Measurements from ENCODE around the gene SPPL3.
"Not testable (repeated sequence)": the region's sequence is repeated elsewhere in the genome, so short reads cannot be mapped to it uniquely, and the experiment has no call there.

The SPPL3 gene

DNA sequence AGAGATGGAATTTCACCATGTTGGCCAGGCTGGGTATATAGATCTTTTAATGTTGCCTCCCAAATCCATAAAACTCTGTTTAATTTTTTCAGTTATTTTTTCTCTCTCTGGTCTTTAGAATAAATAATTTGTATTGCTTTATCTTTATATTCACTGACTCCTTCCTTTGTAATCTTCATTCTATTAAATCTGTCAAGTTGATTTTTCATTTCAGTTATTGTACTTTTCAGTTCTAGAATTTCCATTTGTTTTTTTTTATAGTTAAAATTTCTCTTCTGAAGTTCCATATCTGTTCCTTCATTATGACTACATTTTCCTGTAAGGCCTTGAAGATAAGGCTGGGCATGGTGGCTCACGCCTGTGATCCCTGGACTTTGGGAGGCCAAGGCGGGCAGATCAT, 13.6 kb upstream of the SPPL3 start:
- DNase-seq = no peak

DNA sequence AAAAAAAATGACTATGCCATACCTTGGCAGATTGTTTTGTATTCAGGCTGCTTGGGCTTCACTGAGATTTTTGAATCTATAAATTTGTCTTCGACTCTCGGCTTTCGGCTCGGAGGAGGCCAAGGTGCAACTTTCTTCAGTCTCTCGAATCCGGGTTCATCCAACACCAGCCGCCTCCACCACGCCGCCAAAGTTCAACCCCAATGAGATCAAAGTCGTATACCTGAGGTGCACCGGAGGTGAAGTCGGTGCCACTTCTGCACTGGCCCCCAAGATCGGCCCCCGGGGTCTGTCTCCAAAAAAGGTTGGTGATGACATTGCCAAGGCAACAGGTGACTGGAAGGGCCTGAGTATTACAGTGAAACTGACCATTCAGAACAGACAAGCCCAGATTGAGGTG, 12.4 kb upstream of the SPPL3 start:
- DNase-seq = no peak

DNA sequence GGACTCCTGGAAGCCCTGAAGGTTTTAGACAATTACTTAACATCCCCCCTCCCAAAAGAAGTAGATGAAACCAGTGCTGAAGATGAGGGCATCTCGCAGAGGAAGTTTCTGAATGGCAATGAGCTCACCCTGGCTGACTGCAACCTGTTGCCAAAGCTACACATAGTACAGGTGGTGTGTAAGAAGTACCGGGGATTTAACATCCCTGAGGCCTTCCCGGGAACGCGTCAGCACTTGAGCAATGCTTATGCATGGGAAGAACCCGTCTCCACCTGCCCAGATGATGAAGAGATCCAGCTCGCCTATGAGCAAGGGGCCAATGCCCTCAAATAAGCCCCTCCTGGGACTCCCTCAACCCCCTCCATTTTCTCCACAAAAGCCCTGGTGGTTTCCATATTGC, 10.6 kb upstream of the SPPL3 start:
- DNase-seq = no peak

DNA sequence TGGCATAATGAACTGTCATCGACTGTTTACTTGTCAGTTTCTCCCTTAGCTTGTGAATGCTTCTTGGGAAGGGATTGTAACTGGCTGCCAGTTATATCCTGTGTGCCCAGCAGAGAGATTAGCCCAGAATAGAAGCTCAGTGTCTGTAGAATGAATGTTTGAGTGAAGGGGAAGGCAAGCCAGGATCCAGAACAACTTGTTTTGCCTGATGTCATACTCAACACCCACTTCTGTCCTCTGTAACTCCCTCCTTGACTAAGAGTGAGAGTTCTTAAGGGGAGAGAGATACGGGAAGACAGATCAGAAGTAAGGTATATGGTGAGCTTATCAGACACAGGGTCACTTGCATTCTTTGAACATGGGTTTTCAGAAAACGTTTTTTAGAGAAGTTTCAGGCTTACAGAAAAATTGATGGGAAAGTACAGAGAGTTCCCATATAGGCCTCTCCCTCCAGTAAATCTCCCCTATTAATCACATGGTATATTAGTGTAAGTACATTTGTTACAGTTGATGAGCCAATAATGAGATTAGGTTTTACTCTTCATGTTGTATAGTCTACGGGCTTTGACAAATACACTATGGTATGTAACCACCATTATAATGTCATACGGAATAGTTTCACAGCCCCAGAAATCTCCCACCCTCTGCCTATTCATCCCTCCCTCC, 5.6 kb upstream of the SPPL3 start:
- DNase-seq = no peak

DNA sequence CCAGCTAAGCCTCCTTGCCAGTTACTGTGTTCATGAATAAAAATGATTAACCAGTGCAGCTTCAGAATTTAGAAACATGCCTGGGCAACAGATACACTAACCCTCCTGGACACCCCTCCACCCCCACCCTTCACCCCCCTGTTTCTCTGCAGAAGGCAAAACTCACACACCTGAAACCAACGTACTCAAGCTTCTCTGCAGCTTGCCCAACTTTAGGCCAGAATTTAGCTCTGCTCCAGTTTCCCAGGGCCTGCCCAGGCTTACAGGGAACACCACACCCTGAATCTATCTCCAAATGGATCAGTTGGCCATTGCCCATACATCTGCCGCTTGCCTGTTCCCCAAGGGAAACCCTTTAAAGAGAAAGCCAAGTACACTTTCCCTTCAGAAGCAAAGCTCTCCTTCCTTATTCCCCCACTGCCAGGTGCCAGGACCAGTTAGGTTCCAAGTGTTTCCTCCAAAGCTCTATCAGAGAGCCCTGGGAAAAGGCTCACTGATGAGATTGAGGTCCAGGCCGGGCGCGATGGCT, 1.8 kb upstream of the SPPL3 start:
- no peak for DNase-seq

DNA sequence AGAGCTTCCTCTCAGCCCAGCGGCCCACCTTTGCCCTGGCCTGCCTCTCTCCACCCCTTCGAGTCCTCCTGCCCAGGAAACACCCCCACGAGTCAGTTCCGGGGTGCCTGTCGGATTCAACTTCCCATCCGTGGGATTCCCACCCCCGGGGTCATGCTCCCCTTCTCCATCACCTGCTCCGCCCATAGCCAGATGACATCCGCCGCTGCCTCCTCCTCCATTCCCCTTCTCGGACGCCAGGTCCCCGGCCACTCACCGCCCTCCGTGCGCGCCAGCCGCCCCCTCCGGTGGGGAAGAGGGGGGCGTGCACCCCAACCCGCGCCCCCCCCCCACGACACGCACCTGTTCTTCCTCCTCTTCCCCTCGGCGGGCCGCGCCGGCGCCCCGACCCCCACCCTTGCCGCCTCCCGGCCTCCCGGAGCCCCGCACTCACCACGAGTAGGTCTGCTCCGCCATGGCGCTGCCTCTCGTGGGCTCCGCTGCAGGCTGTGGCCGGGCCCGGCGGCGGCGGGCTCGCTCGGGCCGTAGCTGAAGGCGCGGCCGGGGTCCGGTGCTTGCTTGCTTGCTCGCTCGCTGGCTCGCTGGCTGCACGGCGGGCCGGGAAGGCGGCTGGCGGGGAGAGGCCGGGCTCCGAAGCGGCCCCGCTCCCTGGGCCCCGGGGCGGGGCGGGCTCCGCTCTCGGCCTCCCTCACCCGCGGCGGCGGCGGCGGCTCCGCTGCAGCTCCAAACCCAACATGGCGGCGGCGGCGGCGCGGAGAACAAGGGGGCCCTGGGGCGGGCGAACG, 554 bp downstream of the SPPL3 start:
- peak; percentile 16 to 63 for DNase-seq

DNA sequence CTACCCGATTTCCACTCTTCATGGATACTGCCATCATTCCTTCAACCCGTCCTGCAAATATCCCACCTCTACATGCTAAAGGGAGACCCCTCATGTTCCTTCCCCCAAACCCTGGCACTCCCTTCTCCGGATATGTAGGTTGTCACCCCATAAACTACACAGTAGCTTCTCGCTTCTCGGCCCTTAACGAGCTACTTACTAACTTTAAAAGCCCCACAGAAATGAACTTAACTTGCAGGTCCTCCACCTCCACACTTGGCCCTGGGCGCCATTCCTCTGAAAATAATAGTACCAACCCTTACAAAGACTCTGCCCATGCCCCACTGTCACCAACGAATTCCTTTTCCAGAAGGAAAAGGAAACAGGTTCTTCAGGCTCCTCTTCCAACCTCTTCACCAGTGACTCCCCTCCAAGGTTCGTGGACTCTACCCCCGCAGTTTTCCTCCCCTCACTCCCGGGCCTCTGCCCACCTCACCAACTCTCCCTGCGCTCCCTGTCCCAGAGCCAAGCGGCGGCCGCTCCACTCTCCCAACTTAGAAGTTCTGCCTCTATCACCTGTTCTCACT, 1.2 kb downstream of the SPPL3 start:
- no peak for DNase-seq

DNA sequence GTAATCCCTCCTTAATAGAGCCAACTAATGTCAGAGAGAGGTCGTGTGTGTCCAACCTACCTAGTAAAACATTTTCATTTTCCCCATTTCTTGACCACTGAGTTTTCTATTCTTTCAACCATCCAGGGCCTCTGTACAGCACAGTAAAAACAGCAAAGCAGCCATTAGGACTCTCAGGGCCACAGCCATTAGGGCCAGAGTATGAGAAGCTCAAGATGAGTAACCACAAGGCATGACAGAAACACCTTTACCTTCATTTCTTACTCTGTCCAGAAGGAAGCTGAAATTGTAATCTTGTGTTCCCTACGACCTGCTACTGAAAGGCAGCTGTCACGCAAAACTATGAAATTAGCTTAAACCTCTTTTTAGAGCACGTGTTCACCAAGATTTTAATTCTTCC, 2.3 kb downstream of the SPPL3 start:
- no peak for DNase-seq

DNA sequence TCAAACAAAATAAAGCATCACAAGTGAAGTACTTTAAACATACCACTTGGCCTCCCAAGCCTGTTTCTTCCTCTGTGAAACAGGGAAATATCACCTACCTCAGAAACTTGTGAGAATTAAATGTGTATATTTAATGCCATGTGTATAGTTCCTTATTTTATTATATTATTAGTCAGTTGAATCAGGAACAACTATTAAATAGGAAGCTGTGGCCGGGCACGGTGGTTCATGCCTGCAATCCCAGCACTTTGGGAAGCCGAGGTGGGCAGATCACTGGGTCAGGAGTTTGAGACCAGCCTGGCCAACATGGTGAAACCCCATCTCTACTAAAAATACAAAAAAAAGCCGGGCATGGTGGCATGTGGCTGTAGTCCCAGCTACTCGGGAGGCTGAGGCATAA, 3.1 kb downstream of the SPPL3 start:
- DNase-seq = not testable (repeated sequence)

DNA sequence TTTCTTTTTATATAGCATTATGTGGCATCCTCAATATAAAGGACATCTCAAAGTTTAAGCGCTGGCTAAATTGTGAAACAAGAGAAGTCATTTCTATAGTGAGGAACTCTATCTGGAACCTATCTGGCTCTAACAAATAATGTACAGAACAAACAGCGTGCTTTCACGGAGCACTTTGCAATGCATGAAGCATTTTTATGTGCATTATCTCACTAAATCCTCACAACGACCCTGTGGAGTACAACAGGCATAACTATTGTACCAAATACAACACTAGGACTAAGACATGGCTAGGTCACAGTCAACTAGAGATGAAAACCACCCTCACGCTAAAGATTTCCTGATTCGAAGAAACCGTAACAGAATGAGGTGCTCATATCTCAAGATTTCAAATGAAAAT, 8.6 kb downstream of the SPPL3 start:
- DNase-seq = no peak

DNA sequence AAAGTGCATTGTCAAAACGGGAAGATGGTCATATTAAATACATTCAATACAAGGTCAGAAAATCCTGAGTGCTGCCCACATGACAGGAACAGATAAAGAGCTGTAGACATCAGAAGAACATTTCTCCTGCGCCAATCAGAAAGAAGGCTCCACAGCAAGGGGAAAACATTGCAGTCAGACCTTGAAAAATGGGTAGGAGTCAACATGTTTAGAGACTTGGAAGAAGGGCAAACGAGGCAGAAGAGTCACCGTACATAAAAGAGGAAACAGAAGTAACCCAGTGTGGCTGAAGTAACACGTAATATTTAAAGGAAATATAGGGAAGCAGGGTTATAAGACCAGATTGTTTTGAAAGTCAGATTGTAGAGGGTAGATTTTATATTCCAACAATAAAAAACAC, 11.9 kb downstream of the SPPL3 start:
- no peak for DNase-seq

DNA sequence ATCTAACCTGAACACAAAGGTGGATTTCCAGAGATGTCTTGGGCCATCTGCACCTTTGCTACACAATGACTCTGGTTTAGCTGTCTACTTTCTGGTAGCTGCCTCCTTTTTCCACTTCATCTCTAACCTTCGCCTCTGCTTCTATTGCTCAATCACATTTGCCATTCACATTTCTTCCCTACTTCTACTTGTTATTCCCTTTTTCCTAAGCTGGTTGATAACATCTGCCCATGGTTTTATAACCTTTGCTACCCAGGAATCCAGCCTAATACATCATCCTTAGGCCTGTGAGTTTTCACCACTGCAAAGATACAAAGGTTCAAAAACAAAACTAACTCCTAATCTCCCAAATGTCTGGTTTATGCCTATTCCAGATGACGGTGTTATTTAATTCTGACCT, 13.2 kb downstream of the SPPL3 start:
- no peak for DNase-seq

DNA sequence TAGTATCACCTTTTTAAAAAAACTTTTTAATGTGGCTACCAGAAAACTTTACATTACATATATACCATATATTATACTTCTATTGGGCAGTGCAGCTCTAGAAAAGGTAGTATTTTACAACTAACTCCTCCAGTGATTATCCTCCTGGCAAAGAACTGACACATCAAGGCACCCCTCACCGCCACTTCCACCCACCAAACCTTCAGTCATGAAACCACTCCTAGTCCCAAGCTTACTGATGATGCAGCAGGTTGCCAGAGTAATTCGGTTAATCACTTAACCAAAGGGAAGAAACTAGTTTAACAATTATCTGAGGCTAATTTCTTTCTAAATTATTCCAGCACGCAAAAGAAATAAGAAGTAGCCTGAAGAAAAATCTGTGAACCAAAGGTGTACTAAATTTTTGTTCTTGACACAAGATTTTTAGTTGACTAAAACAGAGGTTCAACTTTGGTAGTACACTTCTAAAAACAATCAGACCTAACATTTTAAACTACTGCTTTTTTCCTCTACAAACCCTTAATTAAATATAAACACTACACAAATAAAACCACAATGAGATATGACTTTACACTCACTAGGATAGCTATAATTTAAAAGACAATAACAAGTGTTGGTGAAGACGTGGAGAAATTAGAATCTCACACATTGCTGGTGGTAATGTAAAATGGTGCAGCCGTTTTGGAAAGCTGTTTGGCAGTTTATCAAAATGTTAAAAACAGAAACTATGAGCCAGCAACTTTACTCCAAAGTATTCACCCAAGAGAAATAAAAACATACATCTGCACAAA, 16.7 kb downstream of the SPPL3 start:
- no peak for DNase-seq

DNA sequence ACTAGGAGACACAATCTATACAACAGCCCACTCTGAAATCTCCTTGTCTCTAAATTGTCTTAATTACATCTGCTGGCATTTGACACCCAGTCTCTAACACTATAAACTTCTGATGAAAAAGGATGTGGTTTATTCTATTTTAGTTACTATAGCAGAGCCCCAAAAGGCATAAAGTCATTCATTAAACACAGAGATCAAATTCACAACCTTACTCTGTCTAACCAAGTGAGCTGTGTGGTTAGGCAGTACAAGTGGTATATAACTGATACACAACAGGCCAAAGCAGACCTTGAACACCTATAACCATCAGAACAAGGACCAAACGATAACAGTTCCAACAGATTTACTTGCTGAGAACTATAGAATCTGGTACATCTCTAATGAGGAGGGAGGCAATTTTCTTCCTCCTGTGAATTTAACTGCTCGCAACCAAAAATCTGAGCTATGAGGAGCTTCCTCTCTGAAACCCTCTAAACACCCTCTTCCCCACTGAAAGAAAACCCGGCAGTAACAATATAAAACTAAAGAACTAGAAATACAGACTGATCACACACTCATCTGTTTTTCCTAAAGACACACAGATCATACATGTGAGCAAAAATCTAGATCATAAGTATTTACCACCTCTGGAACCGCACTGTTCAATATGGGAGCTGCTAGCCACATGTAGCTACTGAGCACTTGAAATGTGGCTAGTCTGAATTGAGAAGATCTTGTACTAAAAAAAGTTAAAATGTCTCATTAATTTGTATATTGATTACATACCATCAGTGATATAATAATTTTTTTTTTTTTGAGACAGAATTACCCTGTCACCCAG, 17.7 kb downstream of the SPPL3 start:
- DNase-seq = no peak

DNA sequence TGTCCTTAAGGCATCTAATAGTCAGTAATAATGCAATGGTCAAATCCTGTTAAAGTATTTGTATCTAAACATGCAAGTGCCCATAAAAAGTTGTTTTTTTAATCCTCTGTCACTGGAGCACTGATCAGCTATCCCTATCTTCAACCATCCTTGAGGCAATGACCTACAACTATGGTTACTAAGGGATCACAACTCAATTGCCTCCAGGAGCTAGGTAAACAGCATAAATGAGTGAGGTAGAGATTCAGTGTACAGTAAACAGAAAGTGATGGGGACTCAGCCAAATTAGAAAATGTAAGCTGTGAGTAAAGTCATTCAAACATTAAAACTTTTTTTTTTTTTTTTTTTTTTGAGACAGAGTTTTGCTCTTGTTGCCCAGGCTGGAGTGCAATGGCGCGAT, 18.6 kb downstream of the SPPL3 start:
- no peak for DNase-seq

DNA sequence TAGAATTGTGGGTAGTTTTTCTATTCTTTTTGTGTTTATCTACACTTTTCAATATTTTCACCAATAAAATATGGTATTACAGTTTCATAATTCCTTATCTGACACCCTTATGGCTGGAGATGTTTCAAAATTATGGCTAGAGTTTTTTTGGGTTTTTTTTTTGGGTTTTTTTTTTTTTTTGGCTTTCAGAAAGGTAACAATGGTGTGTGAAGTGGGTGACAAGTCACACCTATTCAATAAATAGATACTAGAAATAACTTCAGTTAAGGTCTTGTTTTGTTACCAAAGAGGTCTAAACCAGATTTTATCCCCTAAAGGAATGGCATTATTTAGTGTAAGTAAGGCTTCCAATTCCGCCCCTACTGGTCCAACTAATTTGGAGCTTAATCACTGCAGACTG, 19.5 kb downstream of the SPPL3 start:
- no peak for DNase-seq

DNA sequence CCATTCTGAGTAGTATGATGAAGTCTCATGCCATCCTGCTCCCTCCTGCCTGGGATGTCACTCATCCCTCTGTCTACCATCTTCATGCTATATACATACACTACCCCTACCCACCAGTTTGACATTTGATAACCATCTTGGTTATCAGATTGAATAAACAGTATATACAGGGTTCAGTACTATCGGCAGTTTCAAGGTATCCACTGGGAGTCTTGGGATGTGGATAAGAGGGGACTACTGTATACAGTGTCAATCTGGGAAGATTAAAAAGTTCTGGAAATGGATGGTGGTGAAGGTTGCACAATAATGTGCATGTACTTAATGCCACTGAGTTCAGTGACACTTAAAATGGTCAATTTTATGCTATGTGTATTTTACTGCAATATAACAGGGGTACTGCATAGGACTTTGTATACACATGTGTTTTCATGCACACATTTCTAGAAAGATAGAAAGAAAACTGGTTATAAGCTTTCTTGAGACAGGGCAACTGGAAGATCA, 22.1 kb downstream of the SPPL3 start:
- DNase-seq = no peak

DNA sequence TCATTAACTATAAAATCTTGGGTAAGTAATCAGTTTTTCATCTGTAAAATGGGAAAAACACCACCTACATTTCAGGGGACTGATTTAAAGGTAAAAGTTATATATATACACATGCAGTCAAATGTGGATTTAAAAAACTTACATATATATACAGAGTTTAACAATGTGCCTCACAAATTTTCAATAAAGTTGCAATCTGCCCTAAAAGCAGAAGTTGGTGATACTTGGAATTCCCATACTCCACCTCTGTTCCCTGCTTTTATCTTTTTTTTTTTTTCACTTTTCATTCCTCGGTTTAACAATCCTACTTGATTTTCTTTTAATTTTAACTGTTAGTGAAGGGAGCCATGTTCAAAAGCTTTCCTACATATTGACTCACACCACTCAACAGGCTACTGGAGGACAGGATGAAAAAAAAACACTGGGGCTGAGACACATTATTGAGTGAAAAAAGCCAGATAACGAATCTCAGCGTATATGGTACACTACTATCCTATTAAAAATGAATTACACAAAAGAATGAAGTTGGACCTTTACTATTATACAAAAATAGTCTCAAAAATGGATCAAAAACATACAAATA, 24.3 kb downstream of the SPPL3 start:
- no peak for DNase-seq

DNA sequence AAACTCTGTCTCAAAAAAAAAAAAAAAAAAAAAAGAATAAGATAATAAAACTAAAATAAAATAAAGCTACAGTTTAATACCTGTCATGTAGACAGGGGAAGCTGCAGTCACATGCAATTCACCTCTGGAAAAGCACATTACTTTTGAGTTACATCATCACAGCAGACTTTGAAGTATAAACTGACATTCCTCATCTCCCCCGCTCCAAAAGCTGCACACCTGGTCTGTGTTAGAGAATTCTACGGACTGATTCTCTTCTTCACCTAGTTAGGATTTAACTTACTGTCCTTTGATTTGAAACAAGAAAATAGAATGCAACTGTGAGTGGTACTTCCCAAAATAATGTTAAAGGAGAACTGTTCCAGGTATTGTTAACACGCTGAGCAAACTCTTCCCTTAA, 25.1 kb downstream of the SPPL3 start:
- DNase-seq = no peak

DNA sequence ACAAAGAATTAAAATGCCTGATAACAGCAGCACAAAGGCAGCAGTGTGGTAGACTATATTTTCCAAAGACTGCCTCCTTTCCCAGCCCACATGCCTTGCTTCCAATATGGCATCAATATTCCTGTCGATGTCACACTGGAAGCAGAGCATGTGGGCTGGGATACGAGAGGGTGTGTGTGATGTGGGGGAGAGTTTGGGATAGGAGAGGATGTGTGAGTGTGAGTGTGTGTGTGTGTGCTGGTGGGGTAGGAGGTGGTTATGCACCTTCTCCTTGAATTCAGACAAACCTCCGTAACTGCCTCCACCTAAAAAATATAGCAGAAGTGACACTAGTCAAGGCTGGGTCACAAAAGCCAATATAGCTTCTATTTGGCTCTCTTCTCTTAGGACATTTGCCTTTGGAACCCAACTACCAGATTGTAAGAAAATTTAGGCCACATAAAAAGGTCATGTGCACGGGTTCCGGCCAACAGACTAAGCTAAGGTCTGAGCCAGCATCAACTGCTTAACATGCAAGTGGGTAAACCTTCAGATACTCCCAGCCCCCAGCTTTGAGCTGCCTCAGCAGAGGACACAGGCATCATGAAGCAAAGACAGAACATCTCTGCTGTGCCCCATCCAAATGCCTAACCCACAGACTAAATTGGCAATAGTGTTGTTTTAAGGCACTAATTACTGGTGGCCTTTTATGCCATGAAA, 29.5 kb downstream of the SPPL3 start:
- DNase-seq = no peak

DNA sequence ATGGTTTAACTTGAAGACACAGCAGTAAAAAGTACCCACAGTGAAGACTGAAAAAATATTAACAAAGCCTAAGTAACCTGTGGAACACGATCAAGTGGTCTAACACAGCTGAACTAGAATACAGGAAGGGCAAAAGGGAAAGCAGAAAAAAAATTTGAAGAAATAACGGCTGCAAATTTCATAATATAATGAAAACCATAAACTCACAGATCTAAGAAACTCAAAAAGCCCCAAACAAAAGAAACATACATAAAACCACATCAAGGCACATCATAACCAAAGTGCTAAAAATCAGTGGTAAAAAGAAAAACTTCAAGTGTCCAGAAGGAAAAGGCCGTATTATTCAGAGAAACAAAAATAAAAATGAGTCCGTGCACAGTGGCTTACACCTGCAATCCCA, 30.9 kb downstream of the SPPL3 start:
- no peak for DNase-seq

Measured in SW 1271 (cell line).